Loucy (cell line): Measurements from ENCODE around the gene IFI35.

Experiments
- EZH2phosphoT487 ChIP-seq: fragments of 200-600 bp; IDR thresholded peaks from 2 replicates; pipeline ENCODE4 v1.6.1; 2018; ENCODE audit warnings: antibody characterized with exemption, mild to moderate bottlenecking, moderate library complexity, borderline replicate concordance
- TF ChIP-seq, protein P1 (sequence below): fragments of 200-600 bp; sonication (generic); conservative IDR thresholded peaks from 2 replicates; pipeline ENCODE4 v1.5.1; 2014; ENCODE audit warnings: mild to moderate bottlenecking, antibody characterized with exemption, low read length

DNA sequence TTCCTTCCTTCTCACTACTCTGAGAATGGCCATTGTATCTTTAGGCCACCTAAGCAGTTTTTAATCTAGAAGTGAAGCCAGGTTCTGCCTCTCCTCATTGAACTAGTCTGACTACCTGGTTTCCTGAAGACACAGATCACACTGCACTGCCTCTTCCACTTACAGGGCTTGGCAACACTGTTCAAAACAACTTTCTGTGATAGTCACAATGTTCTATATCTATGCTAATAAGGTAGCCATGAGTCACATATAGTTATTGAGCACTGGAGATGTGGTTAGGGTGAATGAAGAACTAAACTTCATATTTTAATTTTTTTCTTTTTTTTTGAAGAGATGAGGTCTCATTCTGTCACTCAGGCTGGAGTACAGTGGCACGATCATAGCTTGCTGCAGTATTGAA, 45.4 kb downstream of the IFI35 start:
- TF ChIP-seq, protein P1, sequence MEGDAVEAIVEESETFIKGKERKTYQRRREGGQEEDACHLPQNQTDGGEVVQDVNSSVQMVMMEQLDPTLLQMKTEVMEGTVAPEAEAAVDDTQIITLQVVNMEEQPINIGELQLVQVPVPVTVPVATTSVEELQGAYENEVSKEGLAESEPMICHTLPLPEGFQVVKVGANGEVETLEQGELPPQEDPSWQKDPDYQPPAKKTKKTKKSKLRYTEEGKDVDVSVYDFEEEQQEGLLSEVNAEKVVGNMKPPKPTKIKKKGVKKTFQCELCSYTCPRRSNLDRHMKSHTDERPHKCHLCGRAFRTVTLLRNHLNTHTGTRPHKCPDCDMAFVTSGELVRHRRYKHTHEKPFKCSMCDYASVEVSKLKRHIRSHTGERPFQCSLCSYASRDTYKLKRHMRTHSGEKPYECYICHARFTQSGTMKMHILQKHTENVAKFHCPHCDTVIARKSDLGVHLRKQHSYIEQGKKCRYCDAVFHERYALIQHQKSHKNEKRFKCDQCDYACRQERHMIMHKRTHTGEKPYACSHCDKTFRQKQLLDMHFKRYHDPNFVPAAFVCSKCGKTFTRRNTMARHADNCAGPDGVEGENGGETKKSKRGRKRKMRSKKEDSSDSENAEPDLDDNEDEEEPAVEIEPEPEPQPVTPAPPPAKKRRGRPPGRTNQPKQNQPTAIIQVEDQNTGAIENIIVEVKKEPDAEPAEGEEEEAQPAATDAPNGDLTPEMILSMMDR: no peak
- no peak for TF ChIP-seq EZH2phosphoT487
